Gastroesophageal sphincter (tissue), 3 donors: ENCODE data around the gene HSBP1.

Experiments used
- EP300 ChIP-seq: sonication (generic); formaldehyde crosslinking; IDR thresholded peaks from one replicate; pipeline ENCODE4 v1.6.1; 2017; ENCODE audit warnings: antibody characterized with exemption, mild to moderate bottlenecking
- POLR2A ChIP-seq, 2 donors: fragments of 450-650 bp; IDR thresholded peaks; one replicate each; pipeline ENCODE4 v1.6.1; 2017; ENCODE audit warnings: antibody characterized with exemption in 2 of 2, mild to moderate bottlenecking in 2 of 2, moderate library complexity in 1 of 2
- TF ChIP-seq, protein P1 (sequence below), 4 experiments: fragments of 200-600 bp in 2 of 4; fragments of 450-650 bp in 2 of 4; sonication (generic) in 1 of 4; IDR thresholded peaks; one replicate each; pipeline ENCODE4 v1.5.1; 2017 to 2019; ENCODE audit warnings: antibody characterized with exemption in 4 of 4, mild to moderate bottlenecking in 2 of 4, moderate library complexity in 2 of 4

DNA sequence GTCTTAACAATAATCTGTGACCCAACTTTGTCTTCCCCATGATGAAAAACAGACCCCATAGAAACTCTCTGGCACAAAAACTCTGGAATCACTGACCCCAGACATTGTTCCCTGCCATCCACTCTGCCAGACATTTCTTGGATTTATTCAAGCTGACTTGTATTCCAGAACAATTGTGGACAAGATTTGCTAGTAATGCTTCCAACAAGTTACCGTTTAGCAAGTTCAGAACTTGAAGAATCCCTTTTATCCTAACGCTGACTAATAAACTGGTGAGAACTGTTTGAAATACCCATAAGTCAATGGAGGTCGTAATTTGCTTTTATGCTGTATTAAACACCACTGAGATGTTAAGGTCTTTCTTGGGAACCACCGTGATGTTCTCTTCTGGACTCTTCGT lies 10.5 kb downstream of the HSBP1 start:
- TF ChIP-seq, protein P1, sequence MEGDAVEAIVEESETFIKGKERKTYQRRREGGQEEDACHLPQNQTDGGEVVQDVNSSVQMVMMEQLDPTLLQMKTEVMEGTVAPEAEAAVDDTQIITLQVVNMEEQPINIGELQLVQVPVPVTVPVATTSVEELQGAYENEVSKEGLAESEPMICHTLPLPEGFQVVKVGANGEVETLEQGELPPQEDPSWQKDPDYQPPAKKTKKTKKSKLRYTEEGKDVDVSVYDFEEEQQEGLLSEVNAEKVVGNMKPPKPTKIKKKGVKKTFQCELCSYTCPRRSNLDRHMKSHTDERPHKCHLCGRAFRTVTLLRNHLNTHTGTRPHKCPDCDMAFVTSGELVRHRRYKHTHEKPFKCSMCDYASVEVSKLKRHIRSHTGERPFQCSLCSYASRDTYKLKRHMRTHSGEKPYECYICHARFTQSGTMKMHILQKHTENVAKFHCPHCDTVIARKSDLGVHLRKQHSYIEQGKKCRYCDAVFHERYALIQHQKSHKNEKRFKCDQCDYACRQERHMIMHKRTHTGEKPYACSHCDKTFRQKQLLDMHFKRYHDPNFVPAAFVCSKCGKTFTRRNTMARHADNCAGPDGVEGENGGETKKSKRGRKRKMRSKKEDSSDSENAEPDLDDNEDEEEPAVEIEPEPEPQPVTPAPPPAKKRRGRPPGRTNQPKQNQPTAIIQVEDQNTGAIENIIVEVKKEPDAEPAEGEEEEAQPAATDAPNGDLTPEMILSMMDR (IDR thresholded peaks at IDR 0.05), result no peak
- TF ChIP-seq POLR2A (IDR thresholded peaks at IDR 0.05), result no peak
- no peak for TF ChIP-seq EP300
